IMR-90 (cell line): ENCODE data around the gene FAM171A1.

Experiments
- CEBPB ChIP-seq: IDR thresholded peaks from 2 replicates; pipeline ENCODE4 v1.6.1; 2012; ENCODE audit warnings: low read depth, low read length, improper control_type of control experiment
- NFE2L2 ChIP-seq: fragments of 150-350 bp; IDR thresholded peaks from 2 replicates; pipeline ENCODE4 v1.6.1; 2016; ENCODE audit warnings: low read depth, mild to moderate bottlenecking, low read length
- POLR2A ChIP-seq: IDR thresholded peaks from 2 replicates; pipeline ENCODE4 v1.6.1; 2012; ENCODE audit warnings: mild to moderate bottlenecking, low read depth, low read length
- RAD21 ChIP-seq: IDR thresholded peaks from 2 replicates; pipeline ENCODE4 v1.6.1; 2012; ENCODE audit warnings: low read length, improper control_type of control experiment
- TF ChIP-seq, protein P1 (sequence below): conservative IDR thresholded peaks from 2 replicates; pipeline ENCODE4 v1.5.1; 2012; ENCODE audit warnings: mild to moderate bottlenecking, low read depth, low read length, improper control_type of control experiment
- TF ChIP-seq, protein P2 (sequence below): fragments of 150-350 bp; IDR thresholded peaks from 2 replicates; pipeline ENCODE4 v1.6.1; 2016; ENCODE audit warnings: low read depth, mild to moderate bottlenecking, low read length, moderate library complexity, borderline replicate concordance
- TF ChIP-seq, protein P3 (sequence below): fragments of 150-350 bp; IDR thresholded peaks from 2 replicates; pipeline ENCODE4 v1.6.1; 2017; ENCODE audit warnings: mild to moderate bottlenecking, antibody characterized with exemption, low read length, low read depth

DNA sequence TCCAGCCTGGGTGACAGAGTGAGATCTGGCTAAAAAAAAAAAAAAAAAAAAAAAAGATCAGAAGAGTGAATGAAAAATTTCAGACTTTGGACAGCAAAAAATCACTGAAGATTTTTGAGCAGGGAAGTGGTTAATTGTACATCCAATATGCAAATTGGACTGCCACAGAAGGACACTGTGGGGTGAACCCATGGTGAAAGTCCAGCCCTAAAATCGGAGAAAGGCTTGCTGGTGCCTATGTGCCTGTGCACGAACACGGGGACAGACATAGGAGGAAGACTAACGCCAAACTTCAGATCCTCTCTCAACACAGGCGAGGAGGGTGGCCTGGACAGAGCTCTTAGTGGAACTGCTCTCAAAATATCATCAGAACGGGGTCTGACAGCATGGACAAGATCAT is 65.5 kb downstream of the FAM171A1 start:
- TF ChIP-seq, protein P1, sequence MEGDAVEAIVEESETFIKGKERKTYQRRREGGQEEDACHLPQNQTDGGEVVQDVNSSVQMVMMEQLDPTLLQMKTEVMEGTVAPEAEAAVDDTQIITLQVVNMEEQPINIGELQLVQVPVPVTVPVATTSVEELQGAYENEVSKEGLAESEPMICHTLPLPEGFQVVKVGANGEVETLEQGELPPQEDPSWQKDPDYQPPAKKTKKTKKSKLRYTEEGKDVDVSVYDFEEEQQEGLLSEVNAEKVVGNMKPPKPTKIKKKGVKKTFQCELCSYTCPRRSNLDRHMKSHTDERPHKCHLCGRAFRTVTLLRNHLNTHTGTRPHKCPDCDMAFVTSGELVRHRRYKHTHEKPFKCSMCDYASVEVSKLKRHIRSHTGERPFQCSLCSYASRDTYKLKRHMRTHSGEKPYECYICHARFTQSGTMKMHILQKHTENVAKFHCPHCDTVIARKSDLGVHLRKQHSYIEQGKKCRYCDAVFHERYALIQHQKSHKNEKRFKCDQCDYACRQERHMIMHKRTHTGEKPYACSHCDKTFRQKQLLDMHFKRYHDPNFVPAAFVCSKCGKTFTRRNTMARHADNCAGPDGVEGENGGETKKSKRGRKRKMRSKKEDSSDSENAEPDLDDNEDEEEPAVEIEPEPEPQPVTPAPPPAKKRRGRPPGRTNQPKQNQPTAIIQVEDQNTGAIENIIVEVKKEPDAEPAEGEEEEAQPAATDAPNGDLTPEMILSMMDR = no peak
- TF ChIP-seq CEBPB = no peak
- TF ChIP-seq, protein P2, sequence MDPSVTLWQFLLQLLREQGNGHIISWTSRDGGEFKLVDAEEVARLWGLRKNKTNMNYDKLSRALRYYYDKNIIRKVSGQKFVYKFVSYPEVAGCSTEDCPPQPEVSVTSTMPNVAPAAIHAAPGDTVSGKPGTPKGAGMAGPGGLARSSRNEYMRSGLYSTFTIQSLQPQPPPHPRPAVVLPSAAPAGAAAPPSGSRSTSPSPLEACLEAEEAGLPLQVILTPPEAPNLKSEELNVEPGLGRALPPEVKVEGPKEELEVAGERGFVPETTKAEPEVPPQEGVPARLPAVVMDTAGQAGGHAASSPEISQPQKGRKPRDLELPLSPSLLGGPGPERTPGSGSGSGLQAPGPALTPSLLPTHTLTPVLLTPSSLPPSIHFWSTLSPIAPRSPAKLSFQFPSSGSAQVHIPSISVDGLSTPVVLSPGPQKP = no peak
- TF ChIP-seq POLR2A = no peak
- no peak for TF ChIP-seq NFE2L2
- TF ChIP-seq RAD21 = no peak
- TF ChIP-seq, protein P3, sequence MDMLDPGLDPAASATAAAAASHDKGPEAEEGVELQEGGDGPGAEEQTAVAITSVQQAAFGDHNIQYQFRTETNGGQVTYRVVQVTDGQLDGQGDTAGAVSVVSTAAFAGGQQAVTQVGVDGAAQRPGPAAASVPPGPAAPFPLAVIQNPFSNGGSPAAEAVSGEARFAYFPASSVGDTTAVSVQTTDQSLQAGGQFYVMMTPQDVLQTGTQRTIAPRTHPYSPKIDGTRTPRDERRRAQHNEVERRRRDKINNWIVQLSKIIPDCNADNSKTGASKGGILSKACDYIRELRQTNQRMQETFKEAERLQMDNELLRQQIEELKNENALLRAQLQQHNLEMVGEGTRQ = no peak
